ENCODE results near the gene ADCK2. TPM values are rescaled to one million over a fixed set of nuclear protein-coding genes. Genes with fewer than 3 reads are reported as not detected.
"Not testable (repeated sequence)": the region's sequence is repeated elsewhere in the genome, so short reads cannot be mapped to it uniquely, and the experiment has no call there.

ADCK2 gene
- 10 to 100 TPM; 10.6 to 20.1 (median 13.0) TPM for polyA plus RNA-seq (ENCODE audit: insufficient read length in 10 of 10)
- long read RNA-seq, donor 1: 0 reads
- long read RNA-seq, donor 2, partial matches to known transcripts: 0 of 1 reads
- long read RNA-seq, donor 2, other reads (novel, unspliced or antisense): 0 of 1 reads
- long read RNA-seq, donor 3: 0 reads
- long read RNA-seq, donor 4, partial matches to known transcripts: 0 of 2 reads
- long read RNA-seq, donor 4, other reads (novel, unspliced or antisense): 0 of 2 reads
- long read RNA-seq, donor 5, partial matches to known transcripts: 0 of 4 reads
- long read RNA-seq, donor 5, other reads (novel, unspliced or antisense): 0 of 4 reads
- long read RNA-seq, donor 6, transcript ADCK2-201 (8 exons, 2,377 nt): major isoform, 8 of 8 reads
- long read RNA-seq, donor 6, partial matches to known transcripts: 0 of 8 reads
- long read RNA-seq, donor 6, other reads (novel, unspliced or antisense): 0 of 8 reads
- long read RNA-seq, donor 7, partial matches to known transcripts: 0 of 3 reads
- long read RNA-seq, donor 7, other reads (novel, unspliced or antisense): 0 of 3 reads
- long read RNA-seq, donor 8, partial matches to known transcripts: 5 of 8 reads
- long read RNA-seq, donor 8, other reads (novel, unspliced or antisense): 0 of 8 reads
- long read RNA-seq, donor 9: 0 reads

- peak in 2 of 3 donors; percentile 54 to 74 for DNase-seq
Observed at GRCh38 chr7:140672382-140673062, at the start of gene ADCK2. ADCK2 (plus strand) TSS chr7:140672945; CDS start chr7:140673331, 386 bp downstream.

DNA sequence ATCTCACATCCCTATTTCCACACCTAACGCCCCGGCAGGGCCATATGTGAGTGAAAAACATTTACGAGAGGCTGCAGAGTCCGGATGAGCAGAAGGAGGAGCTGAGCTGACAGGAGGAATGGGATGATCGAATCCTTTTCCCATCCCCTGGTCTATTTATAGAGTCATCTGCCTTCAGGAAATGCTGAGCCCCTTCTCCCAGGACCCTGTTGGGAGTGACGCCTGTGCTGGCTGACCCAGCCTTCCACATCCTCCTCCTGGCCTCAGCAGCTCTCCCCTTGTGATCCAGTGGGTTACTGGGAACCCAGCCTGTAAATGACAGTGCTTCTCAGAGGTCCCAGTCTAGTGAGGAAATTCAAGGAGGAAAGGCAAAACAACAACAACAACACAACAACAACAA, 48.8 kb upstream of the ADCK2 start:
- peak; percentile 80 to 95 (median 90) for DNase-seq

GRCh38 chr7:140624392-140625191, 48.2 kb upstream of the ADCK2 start:
- DNase-seq: peak in 2 of 3 donors; percentile 36 to 73

GRCh38 chr7:140625192-140625558, 47.6 kb upstream of the ADCK2 start:
- DNase-seq: not testable (repeated sequence)

GRCh38 chr7:140625908-140626868, 46.6 kb upstream of the ADCK2 start:
- peak; percentile 98 to 99 (median 98) for DNase-seq

DNA sequence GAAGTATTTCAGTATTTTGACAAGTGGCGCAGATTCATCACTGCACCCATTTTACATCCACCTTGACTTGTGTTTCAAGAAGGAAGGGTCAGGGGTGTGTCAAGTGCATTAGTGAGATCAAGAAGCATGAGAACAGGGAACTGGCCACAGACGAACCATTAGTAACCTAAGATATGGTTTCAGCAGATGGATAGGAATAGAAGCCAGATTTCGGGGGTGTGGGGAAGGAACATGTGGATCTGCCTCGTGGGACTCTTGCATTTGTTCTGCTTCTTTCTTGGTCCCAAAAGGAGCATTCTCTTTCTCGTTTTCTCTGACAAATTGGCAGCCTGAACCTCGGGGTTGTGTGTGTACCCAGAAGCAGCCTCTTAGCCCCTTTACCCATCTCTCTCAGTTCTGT, 41.7 kb upstream of the ADCK2 start:
- peak in 2 of 3 donors; percentile 73 to 90 for DNase-seq

DNA sequence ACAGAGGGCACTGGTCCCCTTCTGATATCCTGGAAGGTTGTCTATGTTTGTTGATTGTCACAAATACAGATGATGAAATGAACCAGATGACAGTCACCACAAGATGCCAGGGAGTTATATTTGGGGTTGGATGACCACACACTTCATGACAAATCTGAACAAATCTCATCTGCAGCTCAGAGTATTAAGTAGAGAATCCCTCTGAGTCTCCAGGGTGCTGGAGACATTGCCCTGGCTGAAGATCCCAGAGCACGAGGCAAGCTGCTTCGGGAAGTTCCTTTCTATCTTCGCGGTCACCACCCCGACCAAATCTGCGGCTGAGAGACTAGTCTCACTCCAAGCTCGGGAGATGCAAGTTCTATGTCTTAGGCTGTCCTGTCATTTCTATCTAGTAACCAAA, 41.1 kb upstream of the ADCK2 start:
- DNase-seq: no peak

- DNase-seq: no peak
Observed at GRCh38 chr7:140635345-140635744, 37.4 kb upstream of the ADCK2 start.

DNA sequence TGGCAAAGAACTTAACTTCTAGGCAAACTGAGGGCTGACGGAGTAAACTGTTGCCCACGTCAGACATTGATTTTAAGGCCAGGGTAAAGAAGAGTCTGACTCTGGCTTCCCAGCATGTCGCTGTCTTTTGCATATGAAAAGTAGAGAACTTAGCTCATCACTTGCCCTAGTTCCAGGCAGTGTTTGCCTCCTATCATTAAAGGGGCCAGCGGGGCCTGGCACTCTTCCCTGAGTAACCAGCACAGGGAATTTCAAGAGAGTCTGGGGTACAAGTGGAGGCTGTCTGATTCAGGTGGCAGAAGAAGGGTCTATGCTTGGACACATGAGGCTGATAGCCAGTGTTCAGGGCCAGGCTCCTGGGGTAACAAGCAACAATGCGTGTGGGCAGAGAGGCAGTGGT, 36.9 kb upstream of the ADCK2 start:
- no peak for DNase-seq

DNA sequence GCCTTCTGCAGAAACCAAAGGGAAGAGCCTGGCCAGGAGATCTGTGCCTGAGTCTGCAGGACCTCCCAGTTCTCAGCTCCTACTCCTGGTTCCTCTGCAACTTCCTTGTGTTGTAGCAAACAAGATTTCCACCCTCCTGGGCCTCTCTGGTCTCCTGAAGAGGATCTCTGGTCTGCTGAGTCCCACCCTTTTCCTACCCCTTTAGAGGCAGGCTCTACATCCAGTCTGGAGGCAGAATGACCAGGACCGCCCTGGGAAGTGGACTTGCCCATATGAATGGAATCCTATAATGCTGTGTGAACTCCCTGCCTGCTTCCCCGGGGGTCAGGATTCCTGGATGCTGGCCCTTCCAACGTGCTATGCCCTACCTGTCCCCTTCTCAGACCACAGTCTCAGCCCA, 35.3 kb upstream of the ADCK2 start:
- DNase-seq: no peak

- peak; percentile 54 to 92 (median 80) for DNase-seq
Observed at GRCh38 chr7:140638173-140638791, 34.5 kb upstream of the ADCK2 start.

DNA sequence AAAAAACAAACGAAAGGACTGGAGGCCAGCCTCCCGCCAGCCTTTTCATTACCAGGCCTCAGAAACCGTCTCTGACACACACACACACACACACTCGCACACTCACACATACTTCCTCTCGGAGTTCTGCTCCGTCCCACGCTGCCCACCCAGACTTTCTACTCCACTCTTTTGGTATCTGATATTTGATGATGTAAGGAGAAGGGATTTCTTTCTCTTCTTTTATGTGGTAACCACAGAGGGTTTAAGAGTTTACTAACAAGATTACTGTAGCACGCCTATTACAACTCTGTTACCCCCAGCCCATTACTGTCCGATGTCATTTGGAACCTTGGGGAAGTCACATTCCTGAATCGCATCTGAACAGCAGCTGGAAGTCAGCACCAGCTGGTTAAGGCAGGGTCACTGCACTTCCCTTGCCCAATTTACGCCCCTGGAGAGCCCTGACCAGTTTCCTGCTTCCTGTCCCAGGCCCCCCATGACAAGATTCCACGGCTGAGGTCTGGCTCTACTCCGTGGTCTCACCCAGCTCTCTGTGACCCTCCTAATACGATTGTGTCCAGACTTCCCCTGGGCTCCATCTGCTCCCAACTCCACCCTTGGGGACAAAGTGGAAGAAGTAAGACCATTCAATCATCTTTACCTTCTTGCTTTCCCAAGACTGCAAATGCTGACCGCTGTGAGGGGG, 33.2 kb upstream of the ADCK2 start:
- peak; percentile 66 to 90 (median 73) for DNase-seq

- DNase-seq: peak in 2 of 3 donors; percentile 61 to 88
Observed at GRCh38 chr7:140640060-140640637, 32.6 kb upstream of the ADCK2 start.

DNA sequence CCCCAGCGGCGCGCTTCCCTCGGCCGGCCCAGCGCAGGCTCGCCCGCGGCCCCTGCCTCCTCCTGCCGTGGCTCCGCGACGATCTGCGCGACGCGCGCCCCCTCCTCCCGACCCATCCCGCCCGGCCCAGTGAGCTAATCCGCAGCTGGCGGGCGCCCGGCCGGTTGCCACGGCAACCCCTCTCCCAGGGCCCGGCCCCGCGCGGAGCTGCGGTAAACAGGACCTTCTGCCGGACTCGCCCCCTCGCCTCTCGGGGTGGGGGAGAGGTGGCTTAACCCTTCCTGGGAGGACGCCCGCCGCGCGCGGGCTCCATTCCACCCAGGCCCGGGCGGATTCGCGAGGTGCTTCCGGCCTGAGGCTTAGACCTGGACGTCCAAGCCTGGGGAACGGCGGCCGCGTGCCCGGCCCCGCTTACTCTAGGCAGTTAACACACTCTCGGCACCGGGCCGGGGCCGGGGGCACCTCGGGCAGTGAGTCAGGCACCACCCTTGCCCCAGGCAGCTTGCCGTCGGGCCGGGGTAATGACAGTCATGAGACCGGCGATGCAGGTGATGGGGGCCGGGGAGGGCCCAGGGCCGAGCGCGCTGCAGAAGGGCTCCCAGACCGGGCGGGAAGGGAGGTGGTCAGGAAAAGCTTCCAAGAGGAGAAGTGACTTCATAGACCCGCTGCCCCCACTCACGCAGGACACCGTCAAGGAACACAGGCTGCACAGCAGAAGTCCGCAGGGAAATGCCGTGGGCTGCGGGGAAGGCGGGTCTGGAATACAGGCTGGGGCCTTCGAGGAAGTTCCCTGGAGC, 31.8 kb upstream of the ADCK2 start, which contains the start of gene DENND2A:
TSS of gene DENND2A (minus strand) at position 87 of the 797 bp plus-strand sequence. CDS start 38,416 bp downstream, outside the sequence.
- peak; percentile 74 to 97 (median 94) for DNase-seq

- no peak for DNase-seq
Observed at GRCh38 chr7:140641524-140642195, 31.1 kb upstream of the ADCK2 start.

- DNase-seq: no peak
Observed at GRCh38 chr7:140643416-140643815, 29.3 kb upstream of the ADCK2 start.

DNA sequence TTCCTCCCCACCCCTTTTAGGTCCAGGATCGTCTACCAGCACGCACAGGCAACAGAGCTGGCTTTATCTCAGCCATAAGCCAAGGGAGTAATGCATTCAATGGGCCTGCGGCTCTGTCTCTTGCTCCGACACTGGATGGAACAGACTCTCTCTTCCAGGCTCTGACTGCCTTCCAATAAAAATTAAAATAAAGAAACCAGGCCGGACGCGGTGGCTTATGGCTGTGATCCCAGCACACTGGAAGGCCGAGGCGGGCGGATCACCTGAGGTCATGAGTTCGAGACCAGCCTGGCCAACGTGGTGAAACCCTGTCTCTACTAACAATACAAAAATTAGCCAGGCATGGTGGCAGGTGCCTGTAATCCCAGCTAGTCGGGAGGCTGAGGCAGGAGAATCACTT, 28.0 kb upstream of the ADCK2 start:
- DNase-seq: not testable (repeated sequence)

Data from muscle of back (tissue), 13 donors.